Epithelial cell of esophagus (primary cell): ENCODE results near the gene DAPK2.

ENCODE experiments used
- DNase-seq: peaks from one replicate; pipeline ENCODE4 v3.0.0; 2010; ENCODE audit warnings: low read depth
- H3K4me3 ChIP-seq: 2 replicates; pipeline ENCODE4 v1.5.1; 2011; ENCODE audit warnings: mild to moderate bottlenecking, low read length, control low read depth
- TF ChIP-seq, protein P1 (sequence below): IDR thresholded peaks from 2 replicates; pipeline ENCODE4 v1.5.1; 2011; ENCODE audit warnings: low read depth, mild to moderate bottlenecking, low read length, control low read depth, inconsistent platforms; ENCODE audit not compliant: insufficient read depth; ENCODE audit errors: missing control alignments

The DAPK2 gene

DNA sequence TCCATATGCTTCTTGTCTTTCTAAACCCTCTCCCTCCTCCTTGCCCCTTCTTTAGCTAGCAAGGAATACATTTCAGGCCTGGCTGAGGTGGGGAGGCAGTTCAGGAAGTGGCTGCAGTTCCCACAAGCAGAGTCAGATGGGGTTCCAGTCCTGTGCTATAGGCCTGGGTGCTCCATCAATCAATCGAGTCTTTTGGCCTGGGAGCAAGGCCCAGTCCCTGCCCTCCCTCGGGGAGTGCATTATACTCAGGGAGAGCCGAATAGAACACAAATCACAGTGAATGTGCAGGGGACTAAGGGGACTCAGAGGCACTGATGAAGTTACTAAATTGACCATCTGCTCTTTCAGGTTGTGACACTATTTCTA is 154.5 kb downstream of the DAPK2 start:
- H3K4me3 ChIP-seq: no peak overlapping the region
- no peak for DNase-seq
- TF ChIP-seq, protein P1, sequence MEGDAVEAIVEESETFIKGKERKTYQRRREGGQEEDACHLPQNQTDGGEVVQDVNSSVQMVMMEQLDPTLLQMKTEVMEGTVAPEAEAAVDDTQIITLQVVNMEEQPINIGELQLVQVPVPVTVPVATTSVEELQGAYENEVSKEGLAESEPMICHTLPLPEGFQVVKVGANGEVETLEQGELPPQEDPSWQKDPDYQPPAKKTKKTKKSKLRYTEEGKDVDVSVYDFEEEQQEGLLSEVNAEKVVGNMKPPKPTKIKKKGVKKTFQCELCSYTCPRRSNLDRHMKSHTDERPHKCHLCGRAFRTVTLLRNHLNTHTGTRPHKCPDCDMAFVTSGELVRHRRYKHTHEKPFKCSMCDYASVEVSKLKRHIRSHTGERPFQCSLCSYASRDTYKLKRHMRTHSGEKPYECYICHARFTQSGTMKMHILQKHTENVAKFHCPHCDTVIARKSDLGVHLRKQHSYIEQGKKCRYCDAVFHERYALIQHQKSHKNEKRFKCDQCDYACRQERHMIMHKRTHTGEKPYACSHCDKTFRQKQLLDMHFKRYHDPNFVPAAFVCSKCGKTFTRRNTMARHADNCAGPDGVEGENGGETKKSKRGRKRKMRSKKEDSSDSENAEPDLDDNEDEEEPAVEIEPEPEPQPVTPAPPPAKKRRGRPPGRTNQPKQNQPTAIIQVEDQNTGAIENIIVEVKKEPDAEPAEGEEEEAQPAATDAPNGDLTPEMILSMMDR: no peak

DNA sequence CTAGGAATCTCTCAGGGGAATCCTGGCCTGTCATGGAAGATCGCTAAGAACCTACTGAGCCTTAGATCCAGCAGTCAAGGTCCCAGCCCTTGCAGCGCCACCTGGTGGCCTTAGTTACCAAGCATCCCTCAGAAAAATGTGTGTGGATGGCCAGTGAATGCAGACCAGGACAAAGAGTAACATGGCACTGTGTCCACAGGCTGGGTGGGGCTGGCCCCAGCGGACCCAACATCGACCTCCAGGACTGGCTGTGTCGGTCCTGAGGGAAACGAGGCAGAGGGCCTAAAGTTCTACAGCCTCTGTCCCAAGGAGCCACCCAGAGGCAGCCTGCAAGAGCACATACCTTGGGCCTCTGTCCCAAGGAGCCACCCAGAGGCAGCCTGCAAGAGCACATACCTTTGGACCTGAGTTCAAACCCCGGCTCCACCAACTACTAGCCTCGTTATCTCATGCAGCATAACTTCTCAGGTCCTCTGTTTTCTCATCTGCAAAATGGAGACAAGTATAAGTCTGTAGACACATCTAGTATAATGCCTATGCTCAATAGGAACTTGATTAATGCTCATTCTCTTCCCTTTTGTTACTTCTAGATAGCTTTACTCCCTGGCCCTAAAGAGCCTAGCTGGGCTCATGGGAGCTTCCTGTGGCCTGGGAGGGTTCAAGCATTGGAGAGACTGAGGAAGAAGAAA is 155.1 kb downstream of the DAPK2 start:
- TF ChIP-seq, protein P1: peak; percentile 85
- no peak overlapping the region for H3K4me3 ChIP-seq
- peak; percentile 73 for DNase-seq

DNA sequence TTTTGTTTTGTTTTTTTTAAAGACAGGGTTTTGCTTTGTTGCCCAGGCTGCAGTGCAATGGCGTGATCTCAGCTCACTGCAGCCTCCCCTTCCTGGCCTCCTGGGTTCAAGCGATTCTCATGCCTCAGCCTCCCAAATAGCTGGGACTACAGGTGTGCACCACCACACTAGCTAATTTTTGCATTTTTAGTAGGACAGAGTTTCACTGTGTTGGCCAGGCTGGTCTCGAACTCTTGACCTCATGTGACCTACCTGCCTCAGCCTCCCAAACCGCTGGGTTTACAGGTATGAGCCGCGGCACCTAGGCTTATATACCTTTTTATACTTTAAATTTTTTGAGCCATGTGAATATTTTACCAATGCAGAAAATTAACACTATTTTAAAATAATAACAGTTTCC is 155.7 kb downstream of the DAPK2 start:
- TF ChIP-seq, protein P1: no peak
- no peak overlapping the region for H3K4me3 ChIP-seq
- DNase-seq: no peak

DNA sequence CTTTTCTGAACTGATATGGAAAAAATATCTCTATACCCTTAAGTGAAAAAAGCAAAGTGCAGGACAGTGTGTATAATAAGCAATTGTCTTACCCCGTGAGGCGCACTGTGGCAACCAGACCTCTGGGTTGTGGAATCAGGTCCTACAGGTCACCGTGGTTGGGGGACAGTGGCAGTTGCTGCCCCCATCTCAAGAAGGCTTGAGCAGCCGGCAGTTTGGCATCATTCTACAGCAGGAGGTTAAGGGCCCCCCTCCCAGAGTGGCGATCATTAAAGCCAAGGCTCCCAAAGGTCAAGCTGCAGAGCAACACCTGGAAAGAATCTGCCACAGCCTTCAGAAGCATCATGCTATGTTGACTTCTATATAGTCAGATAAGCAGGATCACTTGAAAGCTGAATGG is 156.5 kb downstream of the DAPK2 start:
- no peak for DNase-seq
- TF ChIP-seq, protein P1: no peak
- no peak overlapping the region for H3K4me3 ChIP-seq

DNA sequence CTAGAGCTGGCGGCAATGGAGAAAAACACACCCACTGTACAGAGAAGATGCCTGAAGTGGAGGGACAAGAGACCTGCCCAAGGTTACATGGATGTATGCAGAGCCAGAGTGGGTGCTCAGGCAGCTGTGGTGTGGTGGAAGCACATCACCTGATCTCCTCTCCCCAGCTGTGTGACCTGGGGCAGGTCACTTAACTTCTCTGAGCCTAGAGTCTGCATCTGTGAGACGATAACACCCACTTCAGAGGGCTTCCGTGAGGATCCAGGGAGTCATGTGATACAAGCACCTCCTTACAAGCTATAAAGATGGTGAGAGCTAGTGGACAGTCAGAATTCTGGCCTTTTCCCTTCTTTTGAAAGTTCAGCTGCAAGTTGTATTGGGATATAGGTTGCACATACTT is 157.5 kb downstream of the DAPK2 start:
- DNase-seq: no peak
- no peak overlapping the region for H3K4me3 ChIP-seq
- TF ChIP-seq, protein P1: no peak

DNA sequence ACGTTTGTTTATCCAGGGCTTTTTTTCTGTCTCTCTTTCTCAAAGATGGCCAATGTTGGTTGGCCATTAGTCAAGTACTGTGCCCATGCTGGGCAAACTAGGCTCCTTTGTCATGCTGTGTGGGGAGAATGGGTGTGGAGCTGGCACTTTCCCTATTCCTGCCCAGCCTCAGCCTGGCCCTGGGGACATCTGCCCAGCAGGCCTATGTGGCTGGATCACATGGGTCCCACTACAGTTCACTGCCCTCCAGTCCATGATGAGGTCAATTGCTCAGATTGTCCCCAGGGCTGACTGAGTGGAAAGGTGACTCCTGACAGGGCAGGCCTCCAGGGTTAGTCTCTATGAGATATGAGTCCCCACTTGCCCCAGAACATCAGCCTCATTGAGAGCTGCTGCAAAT is 158.1 kb downstream of the DAPK2 start:
- TF ChIP-seq, protein P1: no peak
- DNase-seq: no peak
- no peak overlapping the region for H3K4me3 ChIP-seq

DNA sequence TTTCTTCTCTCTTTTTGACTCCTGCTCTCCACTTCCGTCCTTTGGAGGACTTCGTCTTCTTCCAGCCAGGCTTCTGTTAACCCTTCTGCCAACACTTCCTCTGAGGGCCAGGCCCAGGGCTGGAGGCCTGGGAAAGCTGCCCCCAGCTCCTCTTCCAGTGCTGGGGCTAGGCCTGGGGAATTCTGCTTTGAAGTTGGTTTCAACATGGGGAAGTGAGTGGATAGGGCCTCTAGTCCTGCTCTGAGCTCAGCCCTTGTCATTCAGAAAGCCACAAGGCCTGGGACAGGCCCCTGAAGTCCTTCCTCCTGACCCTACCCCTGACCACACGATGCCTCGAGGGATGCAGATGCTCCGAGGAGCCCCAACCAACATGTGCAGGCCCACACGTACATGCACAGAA is 158.7 kb downstream of the DAPK2 start:
- DNase-seq: no peak
- TF ChIP-seq, protein P1: no peak
- H3K4me3 ChIP-seq: no peak overlapping the region
